Keratinocyte (primary cell): Measurements from ENCODE around the gene BSX. TPM values are rescaled to one million over a fixed set of nuclear protein-coding genes. Genes with fewer than 3 reads are reported as not detected.

Source experiments
- DNase-seq: peaks from one replicate; pipeline ENCODE4 v3.0.0-alpha.2; 2011; ENCODE audit warnings: low read depth, missing footprints, low spot score
- FAIRE-seq: peaks from 2 replicates; lab custom pipeline; 2011; peaks lifted over from hg19 to GRCh38; lab: Jason Lieb, UNC
- H2AFZ ChIP-seq: 2 replicates; pipeline ENCODE4 v1.6.0; 2012; ENCODE audit warnings: low read length, control low read depth, inconsistent platforms; ENCODE audit not compliant: control insufficient read depth
- H3K27ac ChIP-seq: 2 replicates; pipeline ENCODE4 v1.5.1; 2011; ENCODE audit warnings: low read length; ENCODE audit not compliant: control insufficient read depth, insufficient read depth
- H3K27me3 ChIP-seq: 3 replicates; pipeline ENCODE4 v1.6.0; 2011; ENCODE audit warnings: low read length; ENCODE audit not compliant: control insufficient read depth, insufficient read depth; ENCODE audit errors: extremely low read depth
- H3K36me3 ChIP-seq, 2 experiments: 2 replicates in 1 of 2; 3 replicates in 1 of 2; pipeline ENCODE4 v1.5.1; 2011; ENCODE audit warnings: low read length in 2 of 2, mild to moderate bottlenecking in 1 of 2; ENCODE audit not compliant: control insufficient read depth in 2 of 2, insufficient read depth in 2 of 2; ENCODE audit errors: extremely low read depth in 1 of 2
- H3K4me1 ChIP-seq: 3 replicates; pipeline ENCODE4 v1.5.1; 2011; ENCODE audit warnings: low read length; ENCODE audit not compliant: control insufficient read depth, insufficient read depth; ENCODE audit errors: extremely low read depth
- H3K4me2 ChIP-seq: 3 replicates; pipeline ENCODE4 v1.6.0; 2011; ENCODE audit warnings: low read depth, low read length; ENCODE audit not compliant: control insufficient read depth, insufficient read depth; ENCODE audit errors: extremely low read depth
- H3K4me3 ChIP-seq, 3 experiments: fragments of 200-600 bp in 1 of 3; sonication (generic) in 1 of 3; 2 replicates in 2 of 3; 3 replicates in 1 of 3; pipeline ENCODE4 v1.5.1; 2011 to 2016; ENCODE audit warnings: low read length in 3 of 3, mild to moderate bottlenecking in 3 of 3, control low read depth in 2 of 3, inconsistent platforms in 1 of 3, low read depth in 1 of 3, mixed read lengths in 1 of 3, mixed run types in 1 of 3, moderate library complexity in 1 of 3; ENCODE audit not compliant: control insufficient read depth in 2 of 3, insufficient read depth in 2 of 3; ENCODE audit errors: extremely low read depth in 1 of 3
- H3K79me2 ChIP-seq: 2 replicates; pipeline ENCODE4 v1.6.0; 2012; ENCODE audit warnings: low read length; ENCODE audit not compliant: control insufficient read depth, insufficient read depth
- H3K9ac ChIP-seq: 3 replicates; pipeline ENCODE4 v1.6.0; 2011; ENCODE audit warnings: low read length; ENCODE audit not compliant: control insufficient read depth, insufficient read depth; ENCODE audit errors: extremely low read depth
- H3K9me1 ChIP-seq: 3 replicates; pipeline ENCODE4 v1.6.0; 2011; ENCODE audit warnings: low read length; ENCODE audit not compliant: control insufficient read depth, insufficient read depth; ENCODE audit errors: extremely low read depth
- H3K9me3 ChIP-seq: 2 replicates; pipeline ENCODE4 v1.5.1; 2012; ENCODE audit warnings: low read depth, low read length; ENCODE audit not compliant: control insufficient read depth
- H4K20me1 ChIP-seq: 3 replicates; pipeline ENCODE4 v1.6.0; 2011; ENCODE audit warnings: low read length; ENCODE audit not compliant: control insufficient read depth, insufficient read depth; ENCODE audit errors: extremely low read depth
- CTCF ChIP-seq, 3 experiments: IDR thresholded peaks in 1 of 3; conservative IDR thresholded peaks in 1 of 3; optimal IDR thresholded peaks in 1 of 3; 2 replicates in 2 of 3; 3 replicates in 1 of 3; pipeline versions ENCODE3 to v1.5.1; 2011; ENCODE audit warnings: low read length in 3 of 3, mild to moderate bottlenecking in 3 of 3, moderate library complexity in 2 of 3, control low read depth in 1 of 3, inconsistent platforms in 1 of 3; ENCODE audit not compliant: insufficient read depth in 2 of 3; ENCODE audit errors: extremely low read depth in 1 of 3
- EZH2 ChIP-seq: IDR thresholded peaks from one replicate; pipeline ENCODE4 v1.6.1; 2012; ENCODE audit warnings: inconsistent platforms, mild to moderate bottlenecking, low read length, moderate library complexity
- dilution Hi-C: fragments of 300-500 bp; cut with MboI; formaldehyde crosslinking; loops from one replicate; pipeline ENCODE4 v1.7.0; 2020; ENCODE audit warnings: low sequenced_read_pairs; ENCODE audit not compliant: extremely low pct_ligation_motif_present
- polyA plus RNA-seq, 5 experiments: library from polyadenylated mRNA; depleted of rRNA in 3 of 5; stranded (reverse) in 3 of 5; stranded (forward) in 1 of 5; unstranded in 1 of 5; fragments of >200 nt; gene quantifications; 1 replicate in 1 of 5; 2 replicates in 3 of 5; 3 replicates in 1 of 5; pipeline versions ENCODE4 v1.2.1 to v1.2.3, GENCODE V29; 2011 to 2012; ENCODE audit warnings: missing spikeins in 2 of 5, low read depth in 1 of 5, low replicate concordance in 1 of 5

BSX gene
- polyA plus RNA-seq, 1 donor (not counting 4 experiments of a cell fraction or from before 2014, with no cell fraction given): not detected

GRCh38 chr11:122963961-122964360 is 17.7 kb downstream of the BSX start:
- Histone ChIP-seq H2AFZ (no peak overlapping the region), H3K4me1 (no peaks in the 10 kb centered on the region), H3K9ac (no peak overlapping the region), H3K27me3 (peaks cover 12% of the 10 kb centered on the region), H3K27ac (no peak overlapping the region), H3K4me3 (no peak overlapping the region), H3K79me2 (no peaks in the 10 kb centered on the region), H3K36me3 (no peaks in the 10 kb centered on the region), H3K9me1 (no peaks in the 10 kb centered on the region), H3K9me3 (no peaks in the 10 kb centered on the region), H4K20me1 (no peaks in the 10 kb centered on the region), H3K4me2 (peak overlapping the region; percentile 42)
- dilution Hi-C loops: no loop called here
- FAIRE-seq (peak; percentile 77), DNase-seq (no peak)
- TF ChIP-seq EZH2 (no peak), CTCF (optimal IDR thresholded peaks at IDR 0.05 in 1 of 3, IDR thresholded peaks at IDR 0.05 in 1 of 3, conservative IDR thresholded peaks at IDR 0.05 in 1 of 3; ENCODE audit: extremely low read depth in 1 of 3, insufficient read depth in 2 of 3, low read length in 3 of 3) (no peak)

- dilution Hi-C loops: no loop called here
- Histone ChIP-seq H3K4me3 (no peak overlapping the region), H3K36me3 (no peaks in the 10 kb centered on the region), H3K27me3 (peaks cover 2% of the 10 kb centered on the region), H3K27ac (no peak overlapping the region), H3K79me2 (no peaks in the 10 kb centered on the region), H3K4me2 (no peak overlapping the region), H3K9me1 (no peaks in the 10 kb centered on the region), H2AFZ (no peak overlapping the region), H3K9me3 (no peaks in the 10 kb centered on the region), H3K4me1 (no peaks in the 10 kb centered on the region), H4K20me1 (no peaks in the 10 kb centered on the region), H3K9ac (no peak overlapping the region)
- TF ChIP-seq EZH2: no peak
- no peak for TF ChIP-seq CTCF (optimal IDR thresholded peaks at IDR 0.05 in 1 of 3, IDR thresholded peaks at IDR 0.05 in 1 of 3, conservative IDR thresholded peaks at IDR 0.05 in 1 of 3; ENCODE audit: extremely low read depth in 1 of 3, insufficient read depth in 2 of 3, low read length in 3 of 3)
- FAIRE-seq (no peak), DNase-seq (no peak)
These were observed 27.2 kb downstream of the BSX start for GRCh38 chr11:122954455-122954854.
